ENCODE data around the gene PSMB7.

PSMB7 gene

DNA sequence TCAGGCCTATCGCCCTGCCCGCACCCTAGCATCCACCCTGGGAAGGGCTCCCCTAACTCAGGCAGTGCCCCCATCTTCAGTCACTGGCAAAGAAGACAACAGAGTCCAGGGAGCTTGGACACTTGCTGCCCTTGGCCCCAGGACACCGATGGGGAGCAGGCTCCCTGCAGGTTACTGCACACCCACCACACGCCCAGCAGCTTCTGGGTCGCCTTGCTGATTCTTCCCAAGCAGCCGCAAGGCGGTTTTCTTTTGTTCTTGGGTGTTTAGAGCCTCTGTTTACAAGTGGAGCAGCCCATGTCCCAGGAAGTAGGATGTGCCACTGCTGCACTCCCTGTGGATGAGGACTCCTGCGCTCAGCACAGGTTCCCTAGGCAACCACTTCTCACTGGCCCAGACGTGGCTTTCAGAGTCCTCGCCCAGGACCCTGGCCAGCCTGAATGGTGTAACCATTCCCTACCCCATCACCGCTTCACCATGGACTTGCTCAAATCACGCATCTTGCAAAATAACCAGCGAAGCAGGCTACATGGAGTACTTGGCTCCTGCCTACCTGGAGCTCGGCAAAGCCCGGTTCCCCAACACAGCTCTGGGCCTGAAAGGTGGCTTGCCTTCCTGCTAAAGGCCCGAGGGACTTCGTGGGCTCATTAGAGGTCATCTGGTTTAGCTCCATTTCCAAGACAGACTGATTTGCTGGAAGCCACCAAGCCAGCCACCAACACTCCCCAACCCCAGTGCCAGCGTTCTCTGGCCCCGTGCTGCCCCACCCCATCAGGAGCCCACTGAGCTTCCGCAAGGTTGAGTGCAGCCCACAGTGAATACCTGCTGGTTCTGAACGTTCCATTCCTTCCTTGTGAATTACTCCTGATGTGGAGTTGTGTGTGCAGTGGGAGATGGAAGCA lies 60.0 kb downstream of the PSMB7 start (continued):
- TF ChIP-seq, protein P1, sequence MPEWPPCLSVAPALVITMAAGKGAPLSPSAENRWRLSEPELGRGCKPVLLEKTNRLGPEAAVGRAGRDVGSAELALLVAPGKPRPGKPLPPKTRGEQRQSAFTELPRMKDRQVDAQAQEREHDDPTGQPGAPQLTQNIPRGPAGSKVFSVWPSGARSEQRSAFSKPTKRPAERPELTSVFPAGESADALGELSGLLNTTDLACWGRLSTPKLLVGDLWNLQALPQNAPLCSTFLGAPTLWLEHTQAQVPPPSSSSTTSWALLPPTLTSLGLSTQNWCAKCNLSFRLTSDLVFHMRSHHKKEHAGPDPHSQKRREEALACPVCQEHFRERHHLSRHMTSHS (tag by site-specific recombination; IDR thresholded peaks at IDR 0.05): no peak
- TF ChIP-seq, protein P2, sequence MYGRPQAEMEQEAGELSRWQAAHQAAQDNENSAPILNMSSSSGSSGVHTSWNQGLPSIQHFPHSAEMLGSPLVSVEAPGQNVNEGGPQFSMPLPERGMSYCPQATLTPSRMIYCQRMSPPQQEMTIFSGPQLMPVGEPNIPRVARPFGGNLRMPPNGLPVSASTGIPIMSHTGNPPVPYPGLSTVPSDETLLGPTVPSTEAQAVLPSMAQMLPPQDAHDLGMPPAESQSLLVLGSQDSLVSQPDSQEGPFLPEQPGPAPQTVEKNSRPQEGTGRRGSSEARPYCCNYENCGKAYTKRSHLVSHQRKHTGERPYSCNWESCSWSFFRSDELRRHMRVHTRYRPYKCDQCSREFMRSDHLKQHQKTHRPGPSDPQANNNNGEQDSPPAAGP (tag by site-specific recombination; IDR thresholded peaks at IDR 0.05): no peak
- TF ChIP-seq ZNF146 (tag by site-specific recombination; IDR thresholded peaks at IDR 0.05) (no peak), ZNF677 (tag by site-specific recombination; IDR thresholded peaks at IDR 0.05) (no peak)
- TF ChIP-seq, protein P3, sequence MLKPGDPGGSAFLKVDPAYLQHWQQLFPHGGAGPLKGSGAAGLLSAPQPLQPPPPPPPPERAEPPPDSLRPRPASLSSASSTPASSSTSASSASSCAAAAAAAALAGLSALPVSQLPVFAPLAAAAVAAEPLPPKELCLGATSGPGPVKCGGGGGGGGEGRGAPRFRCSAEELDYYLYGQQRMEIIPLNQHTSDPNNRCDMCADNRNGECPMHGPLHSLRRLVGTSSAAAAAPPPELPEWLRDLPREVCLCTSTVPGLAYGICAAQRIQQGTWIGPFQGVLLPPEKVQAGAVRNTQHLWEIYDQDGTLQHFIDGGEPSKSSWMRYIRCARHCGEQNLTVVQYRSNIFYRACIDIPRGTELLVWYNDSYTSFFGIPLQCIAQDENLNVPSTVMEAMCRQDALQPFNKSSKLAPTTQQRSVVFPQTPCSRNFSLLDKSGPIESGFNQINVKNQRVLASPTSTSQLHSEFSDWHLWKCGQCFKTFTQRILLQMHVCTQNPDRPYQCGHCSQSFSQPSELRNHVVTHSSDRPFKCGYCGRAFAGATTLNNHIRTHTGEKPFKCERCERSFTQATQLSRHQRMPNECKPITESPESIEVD (tag by site-specific recombination; IDR thresholded peaks at IDR 0.05): no peak

DNA sequence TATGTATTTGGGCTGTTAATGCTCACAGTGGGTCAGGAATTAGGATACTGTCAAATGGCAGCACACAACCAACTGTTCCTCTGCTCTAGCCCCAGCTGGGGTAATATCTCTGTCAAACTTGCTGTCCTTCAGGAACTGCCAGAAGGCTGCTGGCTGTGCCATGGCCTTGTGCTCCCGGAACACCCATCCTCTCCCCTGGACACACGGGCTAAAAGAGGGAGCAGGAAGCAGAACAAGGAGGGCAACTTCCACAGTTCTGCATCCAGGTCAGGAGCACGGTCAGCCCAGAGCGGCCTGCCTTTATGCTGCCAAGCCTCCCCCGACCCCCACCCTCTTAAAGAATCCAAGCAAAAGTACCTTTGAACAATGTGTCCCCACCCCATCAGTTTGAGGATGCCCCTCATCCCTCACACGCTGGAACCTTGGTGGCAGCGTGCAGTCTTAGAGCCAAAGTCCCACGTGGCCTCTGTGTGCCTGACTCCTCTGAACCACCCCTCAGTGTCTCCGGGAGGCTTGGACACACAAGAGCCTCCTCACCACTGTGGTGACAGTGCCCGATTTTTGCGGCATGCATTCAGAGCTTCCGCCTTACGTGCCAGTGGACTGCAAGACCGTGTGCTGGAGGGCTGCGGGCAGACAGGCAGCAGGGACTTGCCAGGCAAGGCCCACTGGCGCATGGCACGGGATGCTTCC lies 60.8 kb downstream of the PSMB7 start:
- Histone ChIP-seq H3K36me3 (ENCODE audit: control insufficient read depth in 2 of 2, insufficient read depth in 1 of 2, low read length in 2 of 2) (peaks cover 0 to 74% of the 10 kb centered on the region in 2 experiments; a peak in 1 of 3 replicates), H3K27ac (ENCODE audit: extremely low read depth, low read depth, low read length) (peak overlapping the region; percentile 16; the same call in 1 of the 2 replicates), H3K4me3 (ENCODE audit: low read depth, low read length) (no peak overlapping the region), H3K9me3 (ENCODE audit: control insufficient read depth, insufficient read depth, low read depth, low read length) (no peaks in the 10 kb centered on the region), H3K4me1 (ENCODE audit: control insufficient read depth, insufficient read depth, low read length) (no peaks in the 10 kb centered on the region)
- ChIA-PET CTCF (no interaction called here), POLR2A (no interaction called here)
- TF ChIP-seq ZNF133 (tag by site-specific recombination; IDR thresholded peaks at IDR 0.05): no peak
- no peak for TF ChIP-seq KLF1 (tag by site-specific recombination; IDR thresholded peaks at IDR 0.05)
- no peak for TF ChIP-seq OSR2 (tag by site-specific recombination; IDR thresholded peaks at IDR 0.05)
- no peak for TF ChIP-seq ZNF555 (tag by site-specific recombination; conservative IDR thresholded peaks at IDR 0.05)

DNA sequence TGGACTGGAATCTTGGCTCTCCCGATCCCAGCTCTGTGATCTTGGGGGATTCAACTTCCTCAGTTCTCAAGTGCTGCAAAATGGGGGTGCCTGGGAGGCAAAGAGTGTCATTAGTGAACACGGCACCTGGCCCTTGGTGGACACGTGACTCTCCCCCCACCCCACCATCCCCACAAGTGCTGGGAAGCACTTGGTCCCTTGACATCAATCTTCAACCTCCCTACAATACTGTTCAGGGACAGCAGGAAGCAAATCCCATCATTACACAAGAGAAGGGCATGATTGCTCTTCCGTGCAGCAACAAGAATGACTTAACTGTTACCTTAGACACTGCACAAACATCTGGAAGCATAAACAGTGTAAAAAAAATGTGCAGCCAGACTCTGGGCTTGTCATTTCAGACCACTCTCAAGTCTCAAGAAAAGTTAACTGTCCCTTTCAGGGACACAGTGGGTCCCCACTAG lies 61.4 kb downstream of the PSMB7 start:
- Histone ChIP-seq H3K4me3 (ENCODE audit: low read depth, low read length) (no peak overlapping the region), H3K36me3 (ENCODE audit: control insufficient read depth in 2 of 2, insufficient read depth in 1 of 2, low read length in 2 of 2) (peaks cover 0 to 80% of the 10 kb centered on the region in 2 experiments; a peak in 1 of 3 replicates), H3K4me1 (ENCODE audit: control insufficient read depth, insufficient read depth, low read length) (no peaks in the 10 kb centered on the region), H3K27ac (ENCODE audit: extremely low read depth, low read depth, low read length) (peak overlapping the region; percentile 16; the same call in 1 of the 2 replicates), H3K9me3 (ENCODE audit: control insufficient read depth, insufficient read depth, low read depth, low read length) (no peaks in the 10 kb centered on the region)
- CTCF ChIA-PET: no interaction called here
- TF ChIP-seq ZNF596 (tag by site-specific recombination; IDR thresholded peaks at IDR 0.05) (no peak), SETDB1 (IDR thresholded peaks at IDR 0.05; ENCODE audit: insufficient read length, low read length) (no peak), ZNF416 (tag by site-specific recombination; IDR thresholded peaks at IDR 0.05) (no peak), ZBTB20 (tag by site-specific recombination; IDR thresholded peaks at IDR 0.05) (no peak), ZNF169 (tag by site-specific recombination; IDR thresholded peaks at IDR 0.05) (no peak), ZBTB8A (tag by site-specific recombination; IDR thresholded peaks at IDR 0.05) (no peak), ZFP41 (tag by site-specific recombination; IDR thresholded peaks at IDR 0.05; ENCODE audit: borderline replicate concordance) (no peak), HOXA7 (CRISPR knock-in tag; IDR thresholded peaks at IDR 0.05; ENCODE audit: borderline replicate concordance) (no peak), KLF7 (tag by site-specific recombination; IDR thresholded peaks at IDR 0.05; ENCODE audit: borderline replicate concordance) (no peak), ZNF501 (tag by site-specific recombination; IDR thresholded peaks at IDR 0.05) (no peak), YY2 (tag by site-specific recombination; IDR thresholded peaks at IDR 0.05) (no peak), ZNF214 (tag by site-specific recombination; IDR thresholded peaks at IDR 0.05; ENCODE audit: borderline replicate concordance) (no peak), OSR2 (tag by site-specific recombination; IDR thresholded peaks at IDR 0.05) (no peak), MZF1 (tag by site-specific recombination; IDR thresholded peaks at IDR 0.05; ENCODE audit: borderline replicate concordance) (no peak), ZNF571 (tag by site-specific recombination; IDR thresholded peaks at IDR 0.05) (no peak)
- TF ChIP-seq, protein P4, sequence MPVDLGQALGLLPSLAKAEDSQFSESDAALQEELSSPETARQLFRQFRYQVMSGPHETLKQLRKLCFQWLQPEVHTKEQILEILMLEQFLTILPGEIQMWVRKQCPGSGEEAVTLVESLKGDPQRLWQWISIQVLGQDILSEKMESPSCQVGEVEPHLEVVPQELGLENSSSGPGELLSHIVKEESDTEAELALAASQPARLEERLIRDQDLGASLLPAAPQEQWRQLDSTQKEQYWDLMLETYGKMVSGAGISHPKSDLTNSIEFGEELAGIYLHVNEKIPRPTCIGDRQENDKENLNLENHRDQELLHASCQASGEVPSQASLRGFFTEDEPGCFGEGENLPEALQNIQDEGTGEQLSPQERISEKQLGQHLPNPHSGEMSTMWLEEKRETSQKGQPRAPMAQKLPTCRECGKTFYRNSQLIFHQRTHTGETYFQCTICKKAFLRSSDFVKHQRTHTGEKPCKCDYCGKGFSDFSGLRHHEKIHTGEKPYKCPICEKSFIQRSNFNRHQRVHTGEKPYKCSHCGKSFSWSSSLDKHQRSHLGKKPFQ (tag by site-specific recombination; IDR thresholded peaks at IDR 0.05): no peak
- TF ChIP-seq, protein P5, sequence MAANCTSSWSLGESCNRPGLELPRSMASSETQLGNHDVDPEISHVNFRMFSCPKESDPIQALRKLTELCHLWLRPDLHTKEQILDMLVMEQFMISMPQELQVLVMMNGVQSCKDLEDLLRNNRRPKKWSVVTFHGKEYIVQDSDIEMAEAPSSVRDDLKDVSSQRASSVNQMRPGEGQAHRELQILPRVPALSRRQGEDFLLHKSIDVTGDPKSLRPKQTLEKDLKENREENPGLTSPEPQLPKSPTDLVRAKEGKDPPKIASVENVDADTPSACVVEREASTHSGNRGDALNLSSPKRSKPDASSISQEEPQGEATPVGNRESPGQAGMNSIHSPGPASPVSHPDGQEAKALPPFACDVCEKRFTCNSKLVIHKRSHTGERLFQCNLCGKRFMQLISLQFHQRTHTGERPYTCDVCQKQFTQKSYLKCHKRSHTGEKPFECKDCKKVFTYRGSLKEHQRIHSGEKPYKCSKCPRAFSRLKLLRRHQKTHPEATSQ (tag by site-specific recombination; IDR thresholded peaks at IDR 0.05): no peak
- POLR2A ChIA-PET: no interaction called here

Measured in HEK293 (cell line).